A673 (cell line): ENCODE results near the gene ABHD10.

ENCODE experiments used
- EZH2 ChIP-seq: fragments of 200-600 bp; sonication (generic); IDR thresholded peaks from 2 replicates; pipeline ENCODE4 v1.6.1; 2017; ENCODE audit warnings: borderline replicate concordance, low read depth, mild to moderate bottlenecking, mixed read lengths, antibody characterized with exemption, low read length; ENCODE audit not compliant: poor library complexity, severe bottlenecking
- TF ChIP-seq, protein P1 (sequence below): fragments of 300-800, 200-600 bp; sonication (generic); conservative IDR thresholded peaks from 2 replicates; pipeline ENCODE4 v1.5.1; 2017; ENCODE audit warnings: low read depth, mild to moderate bottlenecking, antibody characterized with exemption, low read length, moderate library complexity, mixed read lengths

GRCh38 chr3:112004187-112004586, 25.4 kb downstream of the ABHD10 start:
- TF ChIP-seq, protein P1, sequence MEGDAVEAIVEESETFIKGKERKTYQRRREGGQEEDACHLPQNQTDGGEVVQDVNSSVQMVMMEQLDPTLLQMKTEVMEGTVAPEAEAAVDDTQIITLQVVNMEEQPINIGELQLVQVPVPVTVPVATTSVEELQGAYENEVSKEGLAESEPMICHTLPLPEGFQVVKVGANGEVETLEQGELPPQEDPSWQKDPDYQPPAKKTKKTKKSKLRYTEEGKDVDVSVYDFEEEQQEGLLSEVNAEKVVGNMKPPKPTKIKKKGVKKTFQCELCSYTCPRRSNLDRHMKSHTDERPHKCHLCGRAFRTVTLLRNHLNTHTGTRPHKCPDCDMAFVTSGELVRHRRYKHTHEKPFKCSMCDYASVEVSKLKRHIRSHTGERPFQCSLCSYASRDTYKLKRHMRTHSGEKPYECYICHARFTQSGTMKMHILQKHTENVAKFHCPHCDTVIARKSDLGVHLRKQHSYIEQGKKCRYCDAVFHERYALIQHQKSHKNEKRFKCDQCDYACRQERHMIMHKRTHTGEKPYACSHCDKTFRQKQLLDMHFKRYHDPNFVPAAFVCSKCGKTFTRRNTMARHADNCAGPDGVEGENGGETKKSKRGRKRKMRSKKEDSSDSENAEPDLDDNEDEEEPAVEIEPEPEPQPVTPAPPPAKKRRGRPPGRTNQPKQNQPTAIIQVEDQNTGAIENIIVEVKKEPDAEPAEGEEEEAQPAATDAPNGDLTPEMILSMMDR: no peak
- no peak for TF ChIP-seq EZH2
